Skeletal muscle cell (primary cell): ENCODE results near the gene SPR.

ENCODE experiments used
- DNase-seq: peaks from one replicate; pipeline ENCODE4 v3.0.0-alpha.2; 2010; ENCODE audit warnings: low read depth
- H3K4me3 ChIP-seq: 2 replicates; pipeline ENCODE4 v1.5.1; 2011; ENCODE audit warnings: low read depth, mild to moderate bottlenecking, control low read depth, low read length, moderate library complexity

The SPR gene

GRCh38 chr2:72887032-72887739 is at the start of gene SPR:
Gene SPR, plus strand, starts transcription at chr2:72887408. Its CDS starts 25 bp downstream, at chr2:72887433.
- DNase-seq = no peak
- peak within 1 kb of the TSS; percentile 66 for H3K4me3 ChIP-seq

DNA sequence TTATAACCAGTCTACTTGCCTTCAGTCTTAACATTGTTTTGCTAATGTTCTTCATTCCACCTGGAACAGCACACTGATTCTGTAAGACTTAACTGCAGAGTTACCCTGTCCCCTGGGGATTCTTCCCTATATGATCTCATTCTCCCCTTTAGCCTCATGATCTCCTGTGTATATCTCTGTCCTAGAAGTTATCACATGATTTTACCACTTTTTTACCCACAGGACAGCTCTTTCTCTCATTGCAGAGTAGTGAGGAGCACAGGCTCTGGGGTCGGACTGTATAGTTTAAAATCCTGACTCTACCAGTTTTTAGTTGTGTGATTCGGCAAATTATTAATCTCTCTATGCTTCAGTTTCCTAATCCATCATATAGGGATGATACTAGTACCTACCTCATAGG is 47.1 kb upstream of the SPR start:
- no peak overlapping the region for H3K4me3 ChIP-seq
- DNase-seq = no peak

DNA sequence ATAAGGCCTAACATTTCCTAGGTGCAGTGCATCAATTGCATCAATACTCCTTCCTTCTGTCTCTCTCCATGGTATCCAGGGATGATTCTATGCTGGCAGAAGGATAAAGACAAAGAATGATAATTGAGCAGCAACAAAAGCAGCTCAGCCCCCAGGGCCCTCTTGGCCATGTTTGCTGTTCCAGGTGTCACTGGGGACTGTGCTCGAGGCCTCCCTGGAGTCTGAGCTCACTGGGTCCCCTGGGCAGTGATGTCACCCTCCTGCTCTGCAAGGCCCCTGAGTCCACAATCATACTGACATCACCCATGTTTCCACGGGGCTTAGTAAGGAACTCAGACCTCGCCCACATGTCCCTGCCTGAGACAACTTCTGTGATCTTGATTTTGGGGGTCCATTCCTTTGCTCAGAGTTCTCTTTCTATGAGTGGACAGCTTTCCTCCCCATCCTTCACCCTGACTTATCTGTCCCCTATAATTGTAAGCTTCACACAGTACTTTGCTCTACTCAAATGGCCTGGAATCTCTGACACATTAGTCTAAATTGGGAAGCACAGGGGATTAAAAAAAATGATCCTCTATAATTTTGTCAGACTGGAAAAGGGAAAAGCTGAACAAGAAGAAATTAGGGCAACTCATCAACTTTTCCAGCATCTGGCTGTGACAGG is 45.6 kb upstream of the SPR start:
- no peak overlapping the region for H3K4me3 ChIP-seq
- DNase-seq = no peak

DNA sequence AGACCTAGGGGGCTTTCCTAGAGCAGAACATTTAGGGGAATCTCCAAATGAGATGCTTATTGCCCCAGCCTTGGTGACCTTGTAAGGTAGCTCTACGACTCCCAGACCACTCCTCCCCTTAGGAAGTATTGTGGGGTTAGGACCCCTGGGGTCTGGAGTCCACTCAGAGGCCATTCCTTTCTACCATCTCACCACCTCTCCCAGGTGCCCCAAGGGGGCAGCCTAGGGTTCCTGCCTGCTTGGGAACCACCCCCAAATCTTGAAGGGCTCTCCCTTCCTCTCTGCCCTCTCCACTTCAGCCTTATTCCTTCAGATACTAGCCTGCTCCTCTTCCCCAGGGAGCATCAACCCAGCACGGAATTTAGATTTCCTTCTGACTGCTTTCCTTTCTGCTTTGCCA is 43.9 kb upstream of the SPR start:
- no peak overlapping the region for H3K4me3 ChIP-seq
- no peak for DNase-seq

- no peak for DNase-seq
- H3K4me3 ChIP-seq = no peak overlapping the region
Measured at GRCh38 chr2:72846171-72847095, 40.8 kb upstream of the SPR start.

DNA sequence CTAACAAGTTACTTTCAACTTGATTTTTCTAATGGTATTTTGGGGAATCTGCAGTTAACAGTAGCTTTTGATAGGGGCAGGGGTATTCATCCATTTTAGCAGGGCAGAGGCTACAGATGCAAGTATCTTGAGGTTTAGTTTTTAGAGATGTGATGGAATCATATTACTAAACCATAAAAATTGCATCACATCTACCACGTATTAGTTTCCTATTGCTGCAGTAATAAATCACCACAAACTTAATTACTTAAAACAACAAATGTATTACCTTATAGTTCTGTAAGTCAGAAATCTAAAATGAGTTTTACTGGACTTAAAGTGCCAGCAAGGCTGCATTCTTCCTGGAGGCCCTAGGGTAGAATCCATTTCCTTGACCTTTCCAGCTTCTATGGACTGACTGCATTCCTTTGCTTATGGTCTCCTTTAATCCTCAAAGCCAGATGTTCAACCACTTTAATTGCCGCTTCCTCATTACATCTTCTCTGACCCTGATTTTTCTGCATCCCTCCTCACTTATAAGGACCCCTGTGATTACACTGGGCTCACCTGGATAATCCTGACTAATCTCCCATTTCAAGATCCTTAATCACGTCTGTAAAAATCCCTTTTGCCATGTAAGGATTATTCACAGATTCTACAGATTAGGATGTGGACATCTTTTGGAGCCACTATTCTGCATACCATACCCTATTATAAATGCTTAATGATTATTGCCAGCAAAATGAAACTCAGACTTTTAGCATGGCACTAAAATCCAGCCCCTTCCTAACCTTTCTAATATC is 39.5 kb upstream of the SPR start:
- no peak for DNase-seq
- H3K4me3 ChIP-seq = no peak overlapping the region

DNA sequence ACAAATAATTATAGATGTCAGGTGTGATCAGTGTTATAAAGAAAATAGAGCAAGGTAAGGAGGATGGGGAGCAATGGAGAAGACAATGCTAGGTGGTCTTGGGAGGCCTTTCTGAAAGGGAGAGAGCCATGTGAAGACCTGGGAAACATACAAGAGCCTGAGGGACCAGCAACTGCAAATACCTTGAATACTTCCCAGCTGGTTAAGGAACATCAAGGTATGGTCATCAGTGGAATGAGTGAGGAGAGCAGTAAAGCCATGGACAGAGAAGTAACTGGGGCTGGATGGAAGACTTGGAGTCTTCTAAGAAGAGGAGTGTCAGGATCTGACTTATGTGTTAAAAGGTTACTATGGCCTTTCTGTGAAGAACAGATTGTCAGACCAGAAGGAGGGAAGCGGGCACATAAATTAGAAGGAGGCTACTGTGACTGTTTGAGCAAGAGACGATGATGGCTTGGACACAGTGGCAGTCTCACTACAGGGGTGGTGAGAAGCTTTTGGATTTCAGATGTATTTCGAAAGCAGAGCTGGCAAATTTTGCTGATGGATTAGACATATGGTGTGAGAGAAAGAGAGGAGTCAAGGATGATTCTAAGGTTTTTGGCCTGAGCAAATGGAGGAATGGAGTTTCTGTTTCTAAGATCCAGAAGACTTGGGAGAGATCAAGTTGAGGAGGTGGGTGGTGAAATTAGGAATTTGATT is 38.6 kb upstream of the SPR start:
- DNase-seq = no peak

DNA sequence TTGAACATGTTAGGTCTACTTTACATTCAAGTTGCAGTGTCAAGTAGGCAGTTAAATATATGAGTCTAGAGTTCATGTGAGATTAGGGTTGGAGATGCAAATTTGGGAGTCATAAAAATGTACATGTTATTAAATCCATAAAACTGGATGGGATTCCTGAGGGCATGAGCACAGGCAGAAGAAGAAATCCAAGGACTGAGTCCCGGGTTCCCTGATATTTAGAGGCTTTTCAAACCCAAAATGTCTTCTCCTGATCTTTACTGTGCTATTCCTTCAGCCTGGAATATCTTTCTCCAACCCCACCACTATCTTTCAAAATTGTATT is 38.1 kb upstream of the SPR start:
- no peak overlapping the region for H3K4me3 ChIP-seq

More for the DNA sequence above, 38.6 kb upstream of the SPR start:
- no peak overlapping the region for H3K4me3 ChIP-seq

GRCh38 chr2:72851333-72851732 is 35.9 kb upstream of the SPR start:
- no peak for DNase-seq
- no peak overlapping the region for H3K4me3 ChIP-seq

More for the DNA sequence above, 38.1 kb upstream of the SPR start:
- no peak for DNase-seq

DNA sequence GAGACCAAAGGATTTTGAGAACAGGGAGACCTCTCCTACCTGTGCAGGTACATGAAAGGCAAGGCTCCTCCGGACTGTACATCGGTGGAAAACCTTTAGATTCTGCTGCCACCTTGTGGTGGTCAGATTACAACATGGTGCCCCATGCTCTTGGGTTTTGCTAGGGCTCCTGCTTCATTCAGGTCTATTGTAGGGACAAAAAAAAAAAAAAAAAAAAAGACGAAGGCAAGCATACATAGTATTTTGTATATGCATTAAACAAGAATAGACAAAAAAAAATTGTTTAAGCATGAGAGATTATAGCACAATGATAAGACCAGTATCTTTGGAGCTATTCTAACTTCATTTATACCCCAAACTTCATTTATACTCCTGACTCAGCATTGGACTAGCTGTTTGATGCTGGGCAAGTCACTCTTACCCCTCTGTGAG is 27.4 kb upstream of the SPR start:
- peak; percentile 8 for DNase-seq
- H3K4me3 ChIP-seq = no peak overlapping the region

DNA sequence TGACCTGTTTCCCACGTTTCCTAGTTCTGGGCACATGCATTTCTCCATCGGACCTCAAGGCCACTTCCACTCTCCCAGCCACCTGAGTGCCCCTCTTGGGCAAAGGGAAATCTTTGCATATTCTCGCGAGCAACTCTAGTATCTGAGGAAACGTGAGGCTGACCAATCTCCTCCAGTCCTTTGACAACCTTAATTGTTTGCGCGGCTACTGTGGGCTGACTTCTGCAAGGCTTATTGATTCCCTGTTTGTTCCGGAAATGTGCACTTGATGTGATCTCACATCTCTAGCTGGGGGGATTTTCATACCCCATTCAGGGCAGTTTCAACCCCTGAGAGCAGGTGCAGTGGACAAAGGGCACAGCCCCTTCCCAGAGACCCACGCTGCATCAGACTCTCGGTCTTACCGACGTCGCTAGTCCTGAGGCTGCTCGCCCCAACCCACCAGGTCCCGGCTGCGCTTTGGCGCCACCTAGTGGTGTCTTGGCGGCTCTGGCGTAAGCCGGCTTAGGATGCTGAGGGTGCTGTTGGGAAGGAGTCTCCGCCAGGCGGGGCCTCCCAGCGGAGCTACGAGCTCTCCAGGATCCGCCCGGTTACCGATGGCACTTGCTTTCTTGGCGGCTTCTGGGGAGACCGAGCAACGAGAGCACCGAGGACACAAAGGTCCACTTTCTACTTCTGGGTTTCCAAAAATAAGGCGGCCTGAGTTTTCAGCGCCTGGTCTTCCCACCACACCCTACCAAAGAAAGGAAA is 24.8 kb upstream of the SPR start:
- DNase-seq = peak; percentile 46
- H3K4me3 ChIP-seq = peak overlapping the region; percentile 14

DNA sequence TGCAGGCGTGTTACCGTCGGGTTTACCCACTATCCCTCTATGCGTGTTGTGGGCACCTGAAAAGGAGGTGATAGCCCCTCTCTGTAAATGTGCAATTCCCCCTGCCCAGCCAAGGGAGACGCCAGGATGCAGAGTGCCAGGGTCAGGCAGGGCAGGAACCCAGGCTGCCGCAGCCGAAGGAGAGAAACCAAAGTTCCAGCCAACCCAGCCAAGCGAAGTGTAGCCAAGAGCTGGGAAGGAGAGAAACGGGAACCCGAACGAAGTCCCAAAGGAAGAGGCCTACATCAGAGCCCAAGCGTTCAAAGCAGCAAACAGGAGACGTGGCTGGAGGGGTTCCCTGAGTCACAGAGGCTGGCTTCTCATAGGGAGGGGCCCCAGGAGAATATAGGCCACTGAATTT is 24.2 kb upstream of the SPR start:
- no peak overlapping the region for H3K4me3 ChIP-seq
- DNase-seq = no peak

- DNase-seq = peak; percentile 7
- no peak overlapping the region for H3K4me3 ChIP-seq
Measured at GRCh38 chr2:72864500-72864899, 22.7 kb upstream of the SPR start.

DNA sequence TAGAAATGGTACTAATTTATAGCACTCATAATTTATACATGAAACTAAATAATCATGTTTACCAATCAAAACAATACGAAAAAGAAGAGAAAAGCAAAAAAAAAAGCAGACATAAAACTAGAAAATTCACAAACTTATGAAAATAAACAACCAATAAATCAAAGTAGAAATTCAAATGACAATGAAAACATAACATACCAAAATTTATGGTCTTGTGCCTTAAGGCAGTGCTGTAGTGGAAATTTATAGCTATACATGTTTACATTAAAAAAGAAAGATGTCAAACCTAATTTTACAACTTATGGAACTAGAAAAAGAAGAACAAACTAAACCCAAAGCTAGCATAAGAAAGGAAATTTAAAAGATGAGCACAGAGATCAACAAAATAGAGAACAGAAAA is 16.1 kb upstream of the SPR start:
- H3K4me3 ChIP-seq = no peak overlapping the region
- no peak for DNase-seq

DNA sequence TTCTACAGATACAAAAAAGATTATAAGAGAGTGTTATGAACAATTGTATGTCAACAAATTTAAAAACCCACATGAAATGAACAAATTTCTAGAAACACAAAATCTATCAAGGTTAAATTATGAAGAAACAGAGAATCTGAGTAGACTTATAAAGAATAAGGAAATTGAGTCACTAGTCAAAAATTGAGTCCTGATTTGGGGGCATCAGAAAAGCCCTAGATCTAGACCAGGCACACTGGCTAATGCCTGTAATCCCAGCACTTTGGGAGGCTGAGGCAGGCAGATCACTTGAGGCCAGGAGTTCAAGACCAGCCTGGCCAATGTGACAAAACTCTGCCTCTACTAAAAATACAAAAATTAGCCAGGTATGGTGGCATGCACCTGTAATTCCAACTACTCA is 15.3 kb upstream of the SPR start:
- no peak overlapping the region for H3K4me3 ChIP-seq
- DNase-seq = no peak

DNA sequence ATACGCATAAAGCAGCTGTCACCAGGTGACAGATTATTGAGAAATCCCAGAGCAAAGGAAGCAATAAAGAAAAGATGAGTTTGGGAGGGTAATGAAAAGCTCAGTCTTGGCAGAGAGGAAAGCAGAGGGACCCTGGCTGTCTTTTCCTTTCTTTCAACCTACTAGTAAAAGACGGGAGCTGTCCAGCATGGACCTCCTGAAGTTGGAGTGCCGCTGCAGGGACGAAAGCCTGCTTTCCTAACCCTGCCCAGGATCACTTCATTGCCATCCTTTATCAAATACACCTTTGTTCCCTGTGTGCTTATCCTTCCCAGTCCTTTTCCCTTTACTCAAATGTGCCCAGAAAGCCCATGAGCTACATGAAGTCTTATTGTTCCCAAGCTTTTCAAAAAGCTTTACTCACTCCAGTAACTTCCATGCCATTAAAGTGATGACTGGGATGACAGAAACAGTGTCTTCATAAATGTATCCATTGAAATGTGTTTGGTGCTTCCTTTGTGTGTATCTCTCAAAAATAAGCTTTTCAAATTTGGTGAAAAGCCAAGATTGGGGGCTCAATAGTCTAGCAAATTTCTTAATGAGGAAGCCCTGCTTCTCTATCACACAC is 3.7 kb upstream of the SPR start:
- H3K4me3 ChIP-seq = no peak overlapping the region
- DNase-seq = no peak

- no peak for DNase-seq
- peak overlapping the region; percentile 66 for H3K4me3 ChIP-seq
Measured at GRCh38 chr2:72886505-72887031, 640 bp upstream of the SPR start.
